ENCODE data around the gene BCLAF3.
A peak's percentile ranks its signal among the peaks of the same experiment; 100 is the strongest.

Gene BCLAF3

GRCh38 chrX:20015422-20015821 is 24.6 kb upstream of the BCLAF3 start:
- no CpG with 5 or more reads among the region's 1 CpG for WGBS (ENCODE audit: insufficient coverage, insufficient read length)
- no peak overlapping the region for H3K27ac ChIP-seq (ENCODE audit: low read length)
- H3K4me1 ChIP-seq (ENCODE audit: control insufficient read depth, insufficient read depth, low read length) = no peaks in the 10 kb centered on the region
- H3K27me3 ChIP-seq (ENCODE audit: control insufficient read depth, insufficient read depth, low read length) = no peaks in the 10 kb centered on the region
- no peak for DNase-seq (ENCODE audit: low read depth, low spot score)
- H3K9me3 ChIP-seq (ENCODE audit: control insufficient read depth, insufficient read depth, low read length) = no peaks in the 10 kb centered on the region
- H3K4me3 ChIP-seq (ENCODE audit: low read length) = no peak overlapping the region
- H3K36me3 ChIP-seq (ENCODE audit: control insufficient read depth, insufficient read depth, low read length) = no peaks in the 10 kb centered on the region

GRCh38 chrX:20011608-20012007 is 20.7 kb upstream of the BCLAF3 start:
- Histone ChIP-seq H3K36me3 (ENCODE audit: control insufficient read depth, insufficient read depth, low read length) (no peaks in the 10 kb centered on the region), H3K4me1 (ENCODE audit: control insufficient read depth, insufficient read depth, low read length) (no peaks in the 10 kb centered on the region), H3K27ac (ENCODE audit: low read length) (no peak overlapping the region), H3K4me3 (ENCODE audit: low read length) (no peak overlapping the region), H3K9me3 (ENCODE audit: control insufficient read depth, insufficient read depth, low read length) (no peaks in the 10 kb centered on the region), H3K27me3 (ENCODE audit: control insufficient read depth, insufficient read depth, low read length) (no peaks in the 10 kb centered on the region)
- no CpG with 5 or more reads among the region's 4 CpGs for WGBS (ENCODE audit: insufficient coverage, insufficient read length)
- no peak for DNase-seq (ENCODE audit: low read depth, low spot score)

- no peaks in the 10 kb centered on the region for H3K9me3 ChIP-seq (ENCODE audit: control insufficient read depth, insufficient read depth, low read length)
- no CpG with 5 or more reads among the region's 7 CpGs for WGBS (ENCODE audit: insufficient coverage, insufficient read length)
- H3K4me1 ChIP-seq (ENCODE audit: control insufficient read depth, insufficient read depth, low read length) = no peaks in the 10 kb centered on the region
- no peaks in the 10 kb centered on the region for H3K27me3 ChIP-seq (ENCODE audit: control insufficient read depth, insufficient read depth, low read length)
- no peak overlapping the region for H3K27ac ChIP-seq (ENCODE audit: low read length)
- H3K36me3 ChIP-seq (ENCODE audit: control insufficient read depth, insufficient read depth, low read length) = no peaks in the 10 kb centered on the region
- no peak for DNase-seq (ENCODE audit: low read depth, low spot score)
- H3K4me3 ChIP-seq (ENCODE audit: low read length) = no peak overlapping the region
These were observed 17.2 kb upstream of the BCLAF3 start for GRCh38 chrX:20007962-20008622.

GRCh38 chrX:20005883-20006282 is 15.0 kb upstream of the BCLAF3 start:
- Histone ChIP-seq H3K4me3 (ENCODE audit: low read length) (no peak overlapping the region), H3K9me3 (ENCODE audit: control insufficient read depth, insufficient read depth, low read length) (no peaks in the 10 kb centered on the region), H3K4me1 (ENCODE audit: control insufficient read depth, insufficient read depth, low read length) (no peaks in the 10 kb centered on the region), H3K27me3 (ENCODE audit: control insufficient read depth, insufficient read depth, low read length) (no peaks in the 10 kb centered on the region), H3K27ac (ENCODE audit: low read length) (no peak overlapping the region), H3K36me3 (ENCODE audit: control insufficient read depth, insufficient read depth, low read length) (no peaks in the 10 kb centered on the region)
- WGBS (ENCODE audit: insufficient coverage, insufficient read length) = no CpG with 5 or more reads among the region's 2 CpGs
- DNase-seq (ENCODE audit: low read depth, low spot score) = no peak

- H3K27me3 ChIP-seq (ENCODE audit: control insufficient read depth, insufficient read depth, low read length) = no peaks in the 10 kb centered on the region
- H3K9me3 ChIP-seq (ENCODE audit: control insufficient read depth, insufficient read depth, low read length) = no peaks in the 10 kb centered on the region
- no peaks in the 10 kb centered on the region for H3K4me1 ChIP-seq (ENCODE audit: control insufficient read depth, insufficient read depth, low read length)
- H3K36me3 ChIP-seq (ENCODE audit: control insufficient read depth, insufficient read depth, low read length) = no peaks in the 10 kb centered on the region
- DNase-seq (ENCODE audit: low read depth, low spot score) = no peak
- H3K4me3 ChIP-seq (ENCODE audit: low read length) = no peak overlapping the region
- no CpG with 5 or more reads among the region's 4 CpGs for WGBS (ENCODE audit: insufficient coverage, insufficient read length)
- no peak overlapping the region for H3K27ac ChIP-seq (ENCODE audit: low read length)
These were observed 10.7 kb upstream of the BCLAF3 start for GRCh38 chrX:20001588-20001987.

- no peaks in the 10 kb centered on the region for H3K27me3 ChIP-seq (ENCODE audit: control insufficient read depth, insufficient read depth, low read length)
- H3K4me3 ChIP-seq (ENCODE audit: low read length) = no peak overlapping the region; the same call in 1 of the 2 replicates
- H3K4me1 ChIP-seq (ENCODE audit: control insufficient read depth, insufficient read depth, low read length) = peaks cover 2% of the 10 kb centered on the region; the same call in 1 of the 2 replicates
- no CpG with 5 or more reads among the region's 6 CpGs for WGBS (ENCODE audit: insufficient coverage, insufficient read length)
- H3K9me3 ChIP-seq (ENCODE audit: control insufficient read depth, insufficient read depth, low read length) = no peaks in the 10 kb centered on the region
- no peaks in the 10 kb centered on the region for H3K36me3 ChIP-seq (ENCODE audit: control insufficient read depth, insufficient read depth, low read length)
- H3K27ac ChIP-seq (ENCODE audit: low read length) = no peak overlapping the region
- no peak for DNase-seq (ENCODE audit: low read depth, low spot score)
These were observed 473 bp upstream of the BCLAF3 start for GRCh38 chrX:19991350-19991718.

- peaks cover 2% of the 10 kb centered on the region; the same call in 1 of the 2 replicates for H3K4me1 ChIP-seq (ENCODE audit: control insufficient read depth, insufficient read depth, low read length)
- H3K27ac ChIP-seq (ENCODE audit: low read length) = no peak overlapping the region
- H3K9me3 ChIP-seq (ENCODE audit: control insufficient read depth, insufficient read depth, low read length) = no peaks in the 10 kb centered on the region
- peak overlapping the region; percentile 97; the same call in 1 of the 2 replicates for H3K4me3 ChIP-seq (ENCODE audit: low read length)
- DNase-seq (ENCODE audit: low read depth, low spot score) = no peak
- no peaks in the 10 kb centered on the region for H3K36me3 ChIP-seq (ENCODE audit: control insufficient read depth, insufficient read depth, low read length)
- WGBS (ENCODE audit: insufficient coverage, insufficient read length) = no CpG with 5 or more reads among the region's 25 CpGs
- no peaks in the 10 kb centered on the region for H3K27me3 ChIP-seq (ENCODE audit: control insufficient read depth, insufficient read depth, low read length)
These were observed 708 bp downstream of the BCLAF3 start for GRCh38 chrX:19990151-19990555.

GRCh38 chrX:19987856-19988255 is 3.0 kb downstream of the BCLAF3 start:
- no CpG with 5 or more reads among the region's 5 CpGs for WGBS (ENCODE audit: insufficient coverage, insufficient read length)
- Histone ChIP-seq H3K9me3 (ENCODE audit: control insufficient read depth, insufficient read depth, low read length) (no peaks in the 10 kb centered on the region), H3K4me3 (ENCODE audit: low read length) (no peak overlapping the region), H3K27ac (ENCODE audit: low read length) (no peak overlapping the region), H3K27me3 (ENCODE audit: control insufficient read depth, insufficient read depth, low read length) (no peaks in the 10 kb centered on the region), H3K4me1 (ENCODE audit: control insufficient read depth, insufficient read depth, low read length) (peaks cover 2% of the 10 kb centered on the region; the same call in 1 of the 2 replicates), H3K36me3 (ENCODE audit: control insufficient read depth, insufficient read depth, low read length) (no peaks in the 10 kb centered on the region)
- no peak for DNase-seq (ENCODE audit: low read depth, low spot score)

GRCh38 chrX:19986531-19986930 is 4.3 kb downstream of the BCLAF3 start:
- no peaks in the 10 kb centered on the region for H3K27me3 ChIP-seq (ENCODE audit: control insufficient read depth, insufficient read depth, low read length)
- H3K4me1 ChIP-seq (ENCODE audit: control insufficient read depth, insufficient read depth, low read length) = peaks cover 1% of the 10 kb centered on the region; the same call in 1 of the 2 replicates
- H3K4me3 ChIP-seq (ENCODE audit: low read length) = no peak overlapping the region
- no peaks in the 10 kb centered on the region for H3K9me3 ChIP-seq (ENCODE audit: control insufficient read depth, insufficient read depth, low read length)
- WGBS (ENCODE audit: insufficient coverage, insufficient read length) = no CpG with 5 or more reads among the region's 3 CpGs
- no peak for DNase-seq (ENCODE audit: low read depth, low spot score)
- H3K36me3 ChIP-seq (ENCODE audit: control insufficient read depth, insufficient read depth, low read length) = no peaks in the 10 kb centered on the region
- H3K27ac ChIP-seq (ENCODE audit: low read length) = no peak overlapping the region

- H3K27me3 ChIP-seq (ENCODE audit: control insufficient read depth, insufficient read depth, low read length) = no peaks in the 10 kb centered on the region
- H3K4me3 ChIP-seq (ENCODE audit: low read length) = no peak overlapping the region
- no peak for DNase-seq (ENCODE audit: low read depth, low spot score)
- no peaks in the 10 kb centered on the region for H3K36me3 ChIP-seq (ENCODE audit: control insufficient read depth, insufficient read depth, low read length)
- no CpG with 5 or more reads among the region's 2 CpGs for WGBS (ENCODE audit: insufficient coverage, insufficient read length)
- H3K4me1 ChIP-seq (ENCODE audit: control insufficient read depth, insufficient read depth, low read length) = no peaks in the 10 kb centered on the region
- H3K9me3 ChIP-seq (ENCODE audit: control insufficient read depth, insufficient read depth, low read length) = no peaks in the 10 kb centered on the region
- no peak overlapping the region for H3K27ac ChIP-seq (ENCODE audit: low read length)
These were observed 8.9 kb downstream of the BCLAF3 start for GRCh38 chrX:19981947-19982346.

- Histone ChIP-seq H3K27ac (ENCODE audit: low read length) (no peak overlapping the region), H3K4me3 (ENCODE audit: low read length) (no peak overlapping the region)
These were observed 15.0 kb downstream of the BCLAF3 start for GRCh38 chrX:19975845-19976244.

More at GRCh38 chrX:19975845-19976244, 15.0 kb downstream of the BCLAF3 start:
- Histone ChIP-seq H3K9me3 (ENCODE audit: control insufficient read depth, insufficient read depth, low read length) (no peaks in the 10 kb centered on the region), H3K27me3 (ENCODE audit: control insufficient read depth, insufficient read depth, low read length) (no peaks in the 10 kb centered on the region), H3K4me1 (ENCODE audit: control insufficient read depth, insufficient read depth, low read length) (no peaks in the 10 kb centered on the region), H3K36me3 (ENCODE audit: control insufficient read depth, insufficient read depth, low read length) (no peaks in the 10 kb centered on the region)
- DNase-seq (ENCODE audit: low read depth, low spot score) = no peak
